Measurements from ENCODE around the gene SMIM5.
"Not testable (repeated sequence)": the region's sequence is repeated elsewhere in the genome, so short reads cannot be mapped to it uniquely, and the experiment has no call there.

The SMIM5 gene

DNA sequence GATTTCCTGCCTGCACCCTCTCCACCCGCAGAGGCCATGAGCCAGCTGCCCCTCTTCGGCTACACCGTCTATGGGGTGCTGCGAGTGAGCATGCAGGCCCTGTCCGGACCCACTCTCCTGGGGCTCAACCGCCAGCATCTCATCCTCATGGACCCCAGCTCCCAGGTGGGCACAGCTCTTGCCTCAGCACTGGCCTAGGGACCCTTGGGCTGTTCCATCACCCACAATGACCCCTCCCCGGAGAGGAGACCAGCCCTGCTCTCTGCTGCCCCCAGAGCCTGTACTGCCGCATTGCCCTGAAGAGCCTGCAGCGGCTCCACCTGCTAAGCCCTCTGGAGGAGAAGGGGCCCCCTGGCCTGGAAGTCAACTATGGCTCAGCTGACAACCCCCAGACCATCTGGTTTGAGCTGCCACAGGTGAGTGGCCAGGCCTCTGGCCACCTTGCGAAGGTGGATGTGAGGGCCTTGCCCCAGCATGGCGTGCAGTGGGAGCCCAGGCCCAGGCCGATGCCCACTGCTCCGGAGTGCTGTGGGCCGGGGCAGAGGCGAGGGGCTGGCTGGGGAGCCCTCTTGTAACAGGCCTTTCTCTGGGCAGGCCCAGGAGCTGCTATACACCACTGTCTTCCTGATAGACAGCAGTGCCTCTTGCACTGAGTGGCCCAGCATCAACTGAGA lies 7.3 kb upstream of the SMIM5 start:
- no peak for DNase-seq (ENCODE audit: low read depth in 2 of 2)

GRCh38 chr17:75626496-75627038 lies 6.7 kb upstream of the SMIM5 start:
- DNase-seq (ENCODE audit: low read depth in 2 of 2): no peak

DNA sequence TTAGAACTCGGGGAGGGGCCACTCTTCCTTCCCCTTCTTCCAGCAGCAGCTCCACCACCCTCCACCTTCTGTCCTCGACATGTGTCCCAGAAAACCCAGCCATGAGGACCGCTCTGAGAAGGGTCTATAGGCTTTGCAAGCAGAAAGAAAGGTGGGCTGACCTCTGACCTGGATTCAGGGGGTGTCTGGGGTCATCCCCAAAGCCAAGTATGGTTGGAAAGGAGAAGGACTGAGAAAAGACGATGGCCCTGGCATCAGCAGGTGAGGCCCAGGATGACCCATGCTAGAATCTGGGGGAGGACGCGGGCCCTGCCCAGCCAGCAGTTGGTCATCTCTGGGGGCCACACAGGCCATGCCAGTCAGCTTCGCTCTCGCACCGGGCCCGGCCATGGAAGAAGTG lies 6.1 kb upstream of the SMIM5 start:
- DNase-seq (ENCODE audit: low read depth in 2 of 2): no peak

- no peak for DNase-seq (ENCODE audit: low read depth in 2 of 2)
Observed at GRCh38 chr17:75628425-75628824, 4.8 kb upstream of the SMIM5 start.

DNA sequence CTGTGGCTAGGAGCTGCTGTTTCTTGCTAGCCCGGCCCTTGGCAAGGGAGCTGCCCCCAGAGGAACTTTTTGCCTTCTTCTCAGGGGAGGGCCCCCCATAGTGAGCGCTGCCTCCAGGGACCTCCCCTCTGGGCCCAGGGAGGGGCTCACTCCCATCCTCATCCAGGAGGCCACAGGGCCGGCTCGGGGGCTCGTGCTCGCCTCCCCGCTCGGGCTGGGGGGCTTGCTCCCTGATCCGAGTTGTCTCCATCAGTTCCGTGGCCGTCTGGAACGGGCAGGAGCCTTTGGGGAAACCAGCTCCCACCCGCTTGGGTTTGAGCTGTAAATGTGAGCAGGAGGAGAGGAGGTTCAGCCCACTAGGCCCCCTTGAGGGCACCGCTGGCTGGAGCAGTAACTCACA lies 4.1 kb upstream of the SMIM5 start:
- DNase-seq (ENCODE audit: low read depth in 2 of 2): no peak

GRCh38 chr17:75630071-75630917 lies 2.9 kb upstream of the SMIM5 start:
- DNase-seq (ENCODE audit: low read depth in 2 of 2): no peak

- no peak for DNase-seq (ENCODE audit: low read depth in 2 of 2)
Observed at GRCh38 chr17:75631353-75631752, 1.9 kb upstream of the SMIM5 start.

- DNase-seq (ENCODE audit: low read depth in 2 of 2): no peak
Observed at GRCh38 chr17:75632428-75632827, 806 bp upstream of the SMIM5 start.

DNA sequence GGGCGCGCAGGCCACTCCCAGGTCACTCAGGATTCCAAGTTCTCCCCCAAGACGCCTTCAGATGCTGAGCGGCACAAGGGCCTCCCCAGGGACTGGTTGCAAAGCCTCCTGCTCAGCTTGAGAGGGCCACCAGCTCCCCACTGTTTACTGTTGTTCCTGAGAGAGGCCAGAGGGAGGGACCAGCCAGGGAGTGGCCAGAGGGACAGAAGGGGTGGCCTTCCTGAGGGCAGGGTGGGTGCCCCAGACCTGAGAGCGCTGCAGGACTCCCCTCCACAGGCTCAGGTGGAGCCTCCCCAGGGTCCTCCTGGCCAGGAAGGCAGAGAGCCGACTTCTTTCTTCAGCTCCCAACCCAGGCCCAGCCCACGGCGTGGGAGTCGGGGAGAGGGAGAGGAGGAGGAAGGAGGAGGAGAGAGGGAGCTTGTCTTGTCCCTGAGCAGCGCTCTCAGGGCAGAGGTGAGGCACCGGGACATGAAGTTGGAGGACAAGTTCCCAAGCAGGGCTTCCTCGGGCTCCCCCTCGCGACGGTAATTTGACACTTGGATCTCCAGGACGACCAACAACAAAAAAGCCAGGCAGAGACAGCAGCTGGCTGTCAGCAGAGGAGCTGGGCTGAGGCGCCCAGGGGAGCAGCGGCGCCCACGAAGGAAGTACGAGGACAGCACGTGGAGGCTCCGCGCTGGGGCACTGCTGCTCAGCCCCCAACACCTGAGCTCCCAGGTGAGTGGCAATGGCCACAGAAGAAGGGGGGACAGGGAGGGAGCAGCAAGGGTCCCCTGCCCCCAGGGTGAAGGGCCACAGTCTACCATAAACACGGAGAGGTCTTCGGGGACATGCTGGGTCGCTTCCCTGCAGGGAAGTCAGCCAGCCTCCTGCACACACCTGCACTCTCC lies 497 bp downstream of the SMIM5 start:
- DNase-seq (ENCODE audit: low read depth in 2 of 2): peak; percentile 44 to 56

DNA sequence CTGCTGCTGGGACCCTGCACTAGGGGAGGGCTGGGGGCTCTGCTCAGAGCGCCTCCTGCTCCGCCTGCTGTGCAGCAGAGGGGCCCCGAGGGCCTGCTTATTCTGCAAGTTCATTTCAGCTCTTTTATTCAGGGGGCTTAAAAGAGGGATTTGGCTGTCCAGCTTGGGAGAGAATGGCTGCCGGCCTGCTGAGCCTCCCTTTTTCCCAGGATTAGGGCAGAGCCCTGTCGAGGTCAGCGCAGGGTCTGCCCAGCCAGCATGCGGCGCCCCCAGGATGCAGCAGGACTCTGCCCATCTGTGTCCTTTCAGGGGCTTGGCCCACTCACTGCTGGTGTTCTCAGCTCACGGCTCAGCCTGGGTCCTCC lies 1.1 kb downstream of the SMIM5 start:
- no peak for DNase-seq (ENCODE audit: low read depth in 2 of 2)

- DNase-seq (ENCODE audit: low read depth in 2 of 2): no peak
Observed at GRCh38 chr17:75634754-75635609, 1.7 kb downstream of the SMIM5 start.

- DNase-seq (ENCODE audit: low read depth in 2 of 2): no peak
Observed at GRCh38 chr17:75635610-75636202, 2.5 kb downstream of the SMIM5 start.

- DNase-seq (ENCODE audit: low read depth in 2 of 2): no peak
Observed at GRCh38 chr17:75636381-75637142, 3.3 kb downstream of the SMIM5 start.

DNA sequence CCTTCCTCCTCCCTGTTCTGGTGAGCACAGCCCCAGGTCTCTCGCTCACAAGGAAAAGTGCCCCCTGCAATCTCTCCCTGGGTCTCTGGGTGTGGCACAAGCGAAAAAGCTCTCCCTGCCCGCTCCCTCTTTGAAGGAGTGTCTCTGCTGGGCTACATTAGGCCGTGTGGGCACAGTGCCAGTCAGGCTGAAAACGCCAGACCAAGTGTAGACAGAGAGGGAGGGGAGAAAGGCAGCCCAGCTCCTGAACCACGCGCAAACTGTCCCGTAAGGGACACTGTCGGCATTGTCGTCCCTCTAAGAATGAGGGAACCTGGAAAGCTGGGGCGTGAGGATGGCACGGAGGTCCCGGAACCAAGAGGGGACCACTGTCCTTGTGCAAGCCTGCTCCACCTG lies 3.9 kb downstream of the SMIM5 start:
- no peak for DNase-seq (ENCODE audit: low read depth in 2 of 2)

DNA sequence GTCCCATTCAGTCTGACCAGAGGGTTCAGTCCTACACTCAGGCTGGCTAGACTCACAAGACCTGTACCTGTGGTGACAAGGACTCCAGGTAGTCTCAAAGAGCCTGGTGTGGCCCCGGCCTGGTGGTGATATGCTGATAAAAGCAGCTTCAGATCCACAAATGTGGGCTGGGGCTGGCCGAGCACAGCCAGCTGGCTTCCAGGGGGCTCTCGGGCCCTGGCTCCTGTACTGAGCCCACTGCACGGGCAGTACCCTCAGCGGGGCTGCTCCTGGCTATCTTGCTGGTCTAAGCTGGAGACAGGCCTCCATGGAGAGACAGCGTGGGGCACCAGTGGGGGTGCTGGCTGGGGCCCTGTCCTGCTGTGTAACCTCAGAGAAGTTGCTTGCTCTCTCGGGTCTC lies 4.3 kb downstream of the SMIM5 start:
- no peak for DNase-seq (ENCODE audit: low read depth in 2 of 2)

- DNase-seq (ENCODE audit: low read depth in 2 of 2): not testable (repeated sequence)
Observed at GRCh38 chr17:75638039-75638438, 4.8 kb downstream of the SMIM5 start.

DNA sequence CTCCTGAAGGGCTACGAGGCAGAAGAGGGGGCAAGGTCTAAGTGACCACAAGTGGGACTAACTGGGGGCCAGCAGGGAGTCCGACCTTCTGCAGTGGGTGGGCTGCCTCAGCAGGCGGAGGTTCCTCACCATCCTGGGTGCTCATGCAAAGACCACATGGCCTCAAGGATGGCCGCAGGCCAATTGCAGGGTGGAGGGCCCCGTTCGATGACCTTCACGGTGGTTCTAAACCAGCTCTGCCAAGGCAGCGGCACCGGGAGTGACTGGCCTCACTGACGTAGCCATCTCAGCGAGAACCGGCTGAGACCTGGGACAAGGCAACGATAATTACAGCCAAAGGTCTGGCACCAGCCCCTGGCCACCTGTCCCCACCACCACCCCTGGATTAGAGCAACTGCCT lies 5.7 kb downstream of the SMIM5 start:
- no peak for DNase-seq (ENCODE audit: low read depth in 2 of 2)

GRCh38 chr17:75639327-75639726 lies 6.1 kb downstream of the SMIM5 start:
- no peak for DNase-seq (ENCODE audit: low read depth in 2 of 2)

DNA sequence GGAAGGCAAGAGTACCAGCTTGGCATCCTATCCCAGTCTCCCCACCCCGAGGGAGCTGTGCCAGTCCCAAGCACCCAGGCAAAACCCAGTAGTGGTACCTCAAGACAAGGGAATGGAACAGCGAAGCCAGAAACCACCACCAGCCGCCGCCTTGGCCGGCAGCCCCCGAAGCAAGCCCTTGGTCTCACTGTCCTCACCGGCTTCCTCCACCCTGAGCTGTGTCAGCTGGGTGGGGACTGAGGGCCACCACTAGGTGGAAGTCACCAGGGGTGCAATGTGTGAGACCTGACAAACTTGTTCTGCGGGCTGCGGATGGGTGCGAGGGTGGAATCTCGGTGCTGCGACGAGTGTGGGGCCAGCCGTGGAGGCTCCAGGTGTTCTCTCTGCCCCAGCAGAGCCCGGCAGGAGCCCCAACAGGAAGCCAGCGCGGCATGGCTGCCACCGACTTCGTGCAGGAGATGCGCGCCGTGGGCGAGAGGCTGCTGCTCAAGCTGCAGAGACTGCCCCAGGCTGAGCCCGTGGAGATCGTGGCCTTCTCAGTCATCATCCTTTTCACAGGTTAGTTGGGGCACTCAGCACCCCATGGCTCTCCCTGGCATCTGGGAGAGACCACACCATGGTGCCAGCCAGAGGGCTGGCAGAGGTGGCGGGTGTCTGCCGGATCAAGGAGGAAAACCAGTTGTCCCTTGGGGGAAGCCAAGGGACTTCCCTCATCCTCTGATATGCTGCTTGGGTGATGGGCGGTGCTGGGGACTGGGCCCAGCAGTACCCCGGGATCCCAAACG lies 6.7 kb downstream of the SMIM5 start:
- DNase-seq (ENCODE audit: low read depth in 2 of 2): no peak
